ENCODE data around the gene HERC3. TPM values are rescaled to one million over a fixed set of nuclear protein-coding genes. Genes with fewer than 3 reads are reported as not detected.
A peak's percentile ranks its signal among the peaks of the same experiment; 100 is the strongest.
"Not testable (repeated sequence)": the region's sequence is repeated elsewhere in the genome, so short reads cannot be mapped to it uniquely, and the experiment has no call there.

HERC3 gene
- total and polyA plus RNA-seq, 2 donors from 2014 or later, result 6.3 to 58.4 TPM

DNA sequence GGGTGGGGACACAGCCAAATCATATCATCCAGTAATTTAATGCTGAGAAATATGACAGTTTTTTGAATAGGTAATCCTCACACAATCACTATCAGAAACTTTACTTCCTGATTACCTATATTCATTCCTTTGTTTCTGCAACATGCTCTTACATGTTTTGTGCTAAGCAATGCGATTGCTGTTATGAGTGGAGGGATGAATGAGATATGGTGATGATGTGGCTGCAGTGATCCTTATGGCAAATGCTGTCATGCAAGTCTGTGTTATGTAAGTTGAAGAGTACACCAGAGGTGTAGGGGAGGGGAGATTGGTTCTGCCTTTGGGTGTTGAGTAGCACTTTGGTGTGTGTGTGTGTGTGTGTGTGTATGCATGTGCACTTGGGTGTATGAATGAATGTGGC lies 14.6 kb downstream of the HERC3 start:
- FAIRE-seq, result no peak
- no peaks in the 10 kb centered on the region for H3K9me3 ChIP-seq (ENCODE audit: control insufficient read depth in 2 of 3, insufficient read depth in 1 of 3, low read length in 3 of 3)
- intact Hi-C loops (cut with DNase I), result no loop called here
- no peak overlapping the region for H3K9ac ChIP-seq (ENCODE audit: low read length in 3 of 3)
- H3K4me3 ChIP-seq (ENCODE audit: low read length in 3 of 3), result no peak overlapping the region
- DNase-seq, result no peak
- H3K4me1 ChIP-seq (ENCODE audit: control insufficient read depth in 2 of 3, insufficient read depth in 2 of 3, low read depth in 1 of 3, low read length in 3 of 3), result peaks cover 0 to 21% (median 13%) of the 10 kb centered on the region in 3 donors
- no peak overlapping the region for H3K27ac ChIP-seq (ENCODE audit: low read depth in 2 of 2, low read length in 2 of 2)
- TF ChIP-seq, protein P1, sequence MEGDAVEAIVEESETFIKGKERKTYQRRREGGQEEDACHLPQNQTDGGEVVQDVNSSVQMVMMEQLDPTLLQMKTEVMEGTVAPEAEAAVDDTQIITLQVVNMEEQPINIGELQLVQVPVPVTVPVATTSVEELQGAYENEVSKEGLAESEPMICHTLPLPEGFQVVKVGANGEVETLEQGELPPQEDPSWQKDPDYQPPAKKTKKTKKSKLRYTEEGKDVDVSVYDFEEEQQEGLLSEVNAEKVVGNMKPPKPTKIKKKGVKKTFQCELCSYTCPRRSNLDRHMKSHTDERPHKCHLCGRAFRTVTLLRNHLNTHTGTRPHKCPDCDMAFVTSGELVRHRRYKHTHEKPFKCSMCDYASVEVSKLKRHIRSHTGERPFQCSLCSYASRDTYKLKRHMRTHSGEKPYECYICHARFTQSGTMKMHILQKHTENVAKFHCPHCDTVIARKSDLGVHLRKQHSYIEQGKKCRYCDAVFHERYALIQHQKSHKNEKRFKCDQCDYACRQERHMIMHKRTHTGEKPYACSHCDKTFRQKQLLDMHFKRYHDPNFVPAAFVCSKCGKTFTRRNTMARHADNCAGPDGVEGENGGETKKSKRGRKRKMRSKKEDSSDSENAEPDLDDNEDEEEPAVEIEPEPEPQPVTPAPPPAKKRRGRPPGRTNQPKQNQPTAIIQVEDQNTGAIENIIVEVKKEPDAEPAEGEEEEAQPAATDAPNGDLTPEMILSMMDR (IDR thresholded peaks at IDR 0.05; ENCODE audit: borderline replicate concordance, extremely low read depth, insufficient read depth), result no peak
- H3K36me3 ChIP-seq (ENCODE audit: control insufficient read depth in 2 of 3, insufficient read depth in 3 of 3, low read length in 3 of 3), result peaks cover 0 to 11% (median 0%) of the 10 kb centered on the region in 3 donors
- H3K27me3 ChIP-seq (ENCODE audit: control insufficient read depth, insufficient read depth, low read length), result no peaks in the 10 kb centered on the region

- Histone ChIP-seq H3K4me3 (ENCODE audit: low read length in 3 of 3) (no peak overlapping the region), H3K9ac (ENCODE audit: low read length in 3 of 3) (no peak overlapping the region), H3K4me1 (ENCODE audit: control insufficient read depth in 2 of 3, insufficient read depth in 2 of 3, low read depth in 1 of 3, low read length in 3 of 3) (peaks cover 0 to 27% (median 16%) of the 10 kb centered on the region in 3 donors), H3K9me3 (ENCODE audit: control insufficient read depth in 2 of 3, insufficient read depth in 1 of 3, low read length in 3 of 3) (no peaks in the 10 kb centered on the region), H3K27ac (ENCODE audit: low read depth in 2 of 2, low read length in 2 of 2) (no peak overlapping the region), H3K36me3 (ENCODE audit: control insufficient read depth in 2 of 3, insufficient read depth in 3 of 3, low read length in 3 of 3) (peaks cover 0 to 11% (median 0%) of the 10 kb centered on the region in 3 donors), H3K27me3 (ENCODE audit: control insufficient read depth, insufficient read depth, low read length) (no peaks in the 10 kb centered on the region)
- TF ChIP-seq, protein P1 (IDR thresholded peaks at IDR 0.05; ENCODE audit: borderline replicate concordance, extremely low read depth, insufficient read depth), result no peak
- intact Hi-C loops (cut with DNase I), result no loop called here
- DNase-seq, result no peak
- no peak for FAIRE-seq
Observed at GRCh38 chr4:88609387-88609786, 17.1 kb downstream of the HERC3 start.

GRCh38 chr4:88609794-88610193 lies 17.5 kb downstream of the HERC3 start:
- FAIRE-seq; H3K27me3 ChIP-seq (ENCODE audit: control insufficient read depth, insufficient read depth, low read length); DNase-seq; H3K4me3 ChIP-seq (ENCODE audit: low read length in 3 of 3); H3K9ac ChIP-seq (ENCODE audit: low read length in 3 of 3); H3K9me3 ChIP-seq (ENCODE audit: control insufficient read depth in 2 of 3, insufficient read depth in 1 of 3, low read length in 3 of 3); intact Hi-C loops (cut with DNase I); H3K27ac ChIP-seq (ENCODE audit: low read depth in 2 of 2, low read length in 2 of 2): not testable (repeated sequence)
- Histone ChIP-seq H3K4me1 (ENCODE audit: control insufficient read depth in 2 of 3, insufficient read depth in 2 of 3, low read depth in 1 of 3, low read length in 3 of 3) (peaks cover 0 to 24% (median 16%) of the 10 kb centered on the region in 3 donors), H3K36me3 (ENCODE audit: control insufficient read depth in 2 of 3, insufficient read depth in 3 of 3, low read length in 3 of 3) (peaks cover 0 to 11% (median 0%) of the 10 kb centered on the region in 3 donors)

DNA sequence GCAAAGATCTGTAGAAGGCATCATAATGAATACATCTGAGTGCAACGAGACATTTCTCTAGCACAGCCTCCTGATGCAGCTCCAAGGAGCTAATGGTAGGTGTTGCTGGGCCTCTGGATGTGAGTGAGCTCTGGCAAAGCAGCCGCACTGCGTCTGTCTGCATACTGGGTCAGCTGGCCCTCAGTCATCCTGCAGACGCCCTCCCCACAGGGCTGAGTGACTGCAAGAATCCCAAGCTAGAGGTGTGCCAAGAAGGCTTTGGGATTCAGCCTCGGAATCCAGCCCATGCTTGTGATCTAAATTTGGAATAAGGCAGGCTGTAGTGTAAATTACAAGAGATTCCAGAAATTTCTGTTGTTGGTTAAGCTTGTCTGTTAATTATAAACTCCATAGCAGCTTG lies 18.5 kb downstream of the HERC3 start:
- Histone ChIP-seq H3K9ac (ENCODE audit: low read length in 3 of 3) (no peak overlapping the region), H3K4me1 (ENCODE audit: control insufficient read depth in 2 of 3, insufficient read depth in 2 of 3, low read depth in 1 of 3, low read length in 3 of 3) (peaks cover 0 to 24% (median 16%) of the 10 kb centered on the region in 3 donors), H3K9me3 (ENCODE audit: control insufficient read depth in 2 of 3, insufficient read depth in 1 of 3, low read length in 3 of 3) (no peaks in the 10 kb centered on the region), H3K4me3 (ENCODE audit: low read length in 3 of 3) (no peak overlapping the region), H3K27ac (ENCODE audit: low read depth in 2 of 2, low read length in 2 of 2) (peak overlapping the region; percentile 36 to 88), H3K27me3 (ENCODE audit: control insufficient read depth, insufficient read depth, low read length) (no peaks in the 10 kb centered on the region), H3K36me3 (ENCODE audit: control insufficient read depth in 2 of 3, insufficient read depth in 3 of 3, low read length in 3 of 3) (peaks cover 0 to 11% (median 0%) of the 10 kb centered on the region in 3 donors)
- FAIRE-seq, result no peak
- DNase-seq, result peak in 4 of 5 donors; percentile 16 to 84 (median 41)
- intact Hi-C loops (cut with DNase I), result no loop called here
- TF ChIP-seq, protein P1 (IDR thresholded peaks at IDR 0.05; ENCODE audit: borderline replicate concordance, extremely low read depth, insufficient read depth), result no peak

Data from kidney (tissue), 14 donors.